Gastroesophageal sphincter (tissue), 4 donors: ENCODE results near the gene WDR33. TPM values are rescaled to one million over a fixed set of nuclear protein-coding genes. Genes with fewer than 3 reads are reported as not detected.
A peak's percentile ranks its signal among the peaks of the same experiment; 100 is the strongest.
"Not testable (repeated sequence)": the region's sequence is repeated elsewhere in the genome, so short reads cannot be mapped to it uniquely, and the experiment has no call there.

Experiments used
- ATAC-seq: fragments of 150-250 bp; one replicate; pipeline ENCODE4 v1.9.1; 2016; ENCODE audit warnings: mild to moderate bottlenecking, moderate library complexity
- H3K27ac ChIP-seq, 4 donors: fragments of 200-600 bp; sonication (generic) in 3 of 4; 1 replicate in 3 of 4; 2 replicates in 1 of 4; pipeline ENCODE4 v1.5.1; 2016 to 2019
- H3K27me3 ChIP-seq: fragments of 200-600 bp; sonication (generic); one replicate; pipeline ENCODE4 v1.5.1; 2019
- H3K36me3 ChIP-seq, 2 donors: fragments of 200-600 bp; sonication (generic); one replicate each; pipeline ENCODE4 v1.5.1; 2019; ENCODE audit warnings: control low read depth in 1 of 2
- H3K4me1 ChIP-seq, 3 donors: fragments of 200-600 bp; sonication (generic); 1 replicate in 2 of 3; 2 replicates in 1 of 3; pipeline ENCODE4 v1.5.1; 2016 to 2019; ENCODE audit warnings: control low read depth in 2 of 3
- H3K4me3 ChIP-seq, 2 donors: fragments of 200-600 bp; sonication (generic); one replicate each; pipeline ENCODE4 v1.5.1; 2019; ENCODE audit warnings: mild to moderate bottlenecking in 1 of 2, moderate library complexity in 1 of 2
- H3K9me3 ChIP-seq, 3 donors: fragments of 200-600 bp; sonication (generic); one replicate each; pipeline ENCODE4 v1.5.1; 2017 to 2019; ENCODE audit warnings: control low read depth in 2 of 3
- EP300 ChIP-seq: sonication (generic); formaldehyde crosslinking; IDR thresholded peaks from one replicate; pipeline ENCODE4 v1.6.1; 2017; ENCODE audit warnings: antibody characterized with exemption, mild to moderate bottlenecking
- POLR2A ChIP-seq, 2 donors: fragments of 450-650 bp; IDR thresholded peaks; one replicate each; pipeline ENCODE4 v1.6.1; 2017; ENCODE audit warnings: antibody characterized with exemption in 2 of 2, mild to moderate bottlenecking in 2 of 2, moderate library complexity in 1 of 2
- POLR2AphosphoS5 ChIP-seq: sonication (generic); formaldehyde crosslinking; IDR thresholded peaks from one replicate; pipeline ENCODE4 v1.6.1; 2017; ENCODE audit warnings: antibody characterized with exemption
- WGBS, 2 donors: methylation state at CpG; one replicate each; pipeline ENCODE4 v1.1.5; 2018; ENCODE audit warnings: low coverage in 1 of 2; 5-methylcytosine and 5-hydroxymethylcytosine counted together
- total RNA-seq, 4 donors: library from RNA; depleted of rRNA; stranded (reverse); fragments of >200 nt; gene quantifications; one replicate each; pipeline ENCODE4 v1.1.0, GENCODE V29; 2016
- TF ChIP-seq, protein P1 (sequence below), 4 experiments: fragments of 200-600 bp in 2 of 4; fragments of 450-650 bp in 2 of 4; sonication (generic) in 1 of 4; IDR thresholded peaks; one replicate each; pipeline ENCODE4 v1.5.1; 2017 to 2019; ENCODE audit warnings: antibody characterized with exemption in 4 of 4, mild to moderate bottlenecking in 2 of 4, moderate library complexity in 2 of 4

The WDR33 gene
- total RNA-seq, 4 donors from 2014 or later: 34.9 to 64.6 (median 43.2) TPM

DNA sequence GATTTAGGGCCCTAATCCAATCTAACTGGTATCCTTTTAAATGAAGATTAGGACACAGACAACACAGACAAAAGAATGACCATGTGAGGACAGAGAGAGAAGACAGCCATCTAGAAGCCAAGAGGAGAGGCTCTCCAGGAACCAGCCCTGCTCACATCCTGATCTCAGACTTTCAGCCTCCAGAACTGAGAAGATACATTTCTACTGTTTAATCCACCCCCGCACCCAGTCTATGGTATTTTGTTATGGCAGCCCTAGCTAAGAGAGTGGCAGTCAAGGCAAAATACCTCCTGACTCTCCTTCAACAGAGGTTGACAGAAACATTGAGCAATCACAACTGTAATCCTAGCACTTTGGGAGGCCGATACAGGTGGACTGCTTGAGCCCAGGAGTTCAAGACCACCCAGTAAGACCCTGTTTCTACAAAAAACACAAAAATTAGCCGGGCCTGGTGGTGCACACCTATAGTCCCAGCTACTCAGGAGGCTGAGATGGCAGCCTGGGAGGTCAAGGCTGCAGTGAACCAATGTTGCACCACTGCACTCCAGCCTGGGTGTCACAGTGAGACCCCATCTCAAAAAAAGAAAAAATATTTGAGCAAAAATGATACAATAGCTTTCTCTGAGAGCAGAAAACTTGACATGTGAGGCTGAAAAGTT is 34.7 kb downstream of the WDR33 start:
- WGBS, 2 donors: 100% methylated on average over 1 of the region's 3 CpGs
- Histone ChIP-seq H3K4me3 (no peak overlapping the region), H3K9me3 (no peaks in the 10 kb centered on the region), H3K27me3 (no peaks in the 10 kb centered on the region), H3K27ac (no peak overlapping the region), H3K4me1 (peaks cover 0 to 51% (median 0%) of the 10 kb centered on the region in 3 donors), H3K36me3 (no peaks in the 10 kb centered on the region)
- ATAC-seq: peak; percentile 16
- TF ChIP-seq EP300 (no peak), POLR2AphosphoS5 (no peak), POLR2A (IDR thresholded peaks at IDR 0.05) (no peak)
- TF ChIP-seq, protein P1, sequence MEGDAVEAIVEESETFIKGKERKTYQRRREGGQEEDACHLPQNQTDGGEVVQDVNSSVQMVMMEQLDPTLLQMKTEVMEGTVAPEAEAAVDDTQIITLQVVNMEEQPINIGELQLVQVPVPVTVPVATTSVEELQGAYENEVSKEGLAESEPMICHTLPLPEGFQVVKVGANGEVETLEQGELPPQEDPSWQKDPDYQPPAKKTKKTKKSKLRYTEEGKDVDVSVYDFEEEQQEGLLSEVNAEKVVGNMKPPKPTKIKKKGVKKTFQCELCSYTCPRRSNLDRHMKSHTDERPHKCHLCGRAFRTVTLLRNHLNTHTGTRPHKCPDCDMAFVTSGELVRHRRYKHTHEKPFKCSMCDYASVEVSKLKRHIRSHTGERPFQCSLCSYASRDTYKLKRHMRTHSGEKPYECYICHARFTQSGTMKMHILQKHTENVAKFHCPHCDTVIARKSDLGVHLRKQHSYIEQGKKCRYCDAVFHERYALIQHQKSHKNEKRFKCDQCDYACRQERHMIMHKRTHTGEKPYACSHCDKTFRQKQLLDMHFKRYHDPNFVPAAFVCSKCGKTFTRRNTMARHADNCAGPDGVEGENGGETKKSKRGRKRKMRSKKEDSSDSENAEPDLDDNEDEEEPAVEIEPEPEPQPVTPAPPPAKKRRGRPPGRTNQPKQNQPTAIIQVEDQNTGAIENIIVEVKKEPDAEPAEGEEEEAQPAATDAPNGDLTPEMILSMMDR (IDR thresholded peaks at IDR 0.05): no peak

DNA sequence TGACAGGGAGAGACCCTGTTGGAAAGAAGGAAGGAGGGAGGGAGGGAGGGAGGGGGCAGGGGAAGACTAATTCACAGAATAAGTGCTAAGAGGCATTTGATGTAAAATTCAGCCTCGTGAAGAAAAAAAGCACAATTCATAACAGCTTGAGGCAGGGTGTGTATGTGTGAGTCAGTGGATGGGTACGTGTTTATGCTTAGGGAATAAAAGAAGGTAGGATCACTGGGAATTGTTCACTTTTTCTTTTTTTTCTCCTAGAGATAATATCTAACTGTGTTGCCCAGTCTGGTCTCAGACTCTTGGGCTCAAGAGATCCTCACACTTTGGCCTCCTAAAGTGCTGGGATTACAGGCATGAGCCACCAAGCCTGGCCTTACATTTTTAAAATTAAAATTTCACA is 39.2 kb downstream of the WDR33 start:
- Histone ChIP-seq H3K9me3 (no peaks in the 10 kb centered on the region), H3K27me3 (no peaks in the 10 kb centered on the region), H3K36me3 (peaks cover 0 to 39% of the 10 kb centered on the region in 2 donors), H3K27ac (no peak overlapping the region), H3K4me3 (no peak overlapping the region), H3K4me1 (peaks cover 0 to 52% (median 0%) of the 10 kb centered on the region in 3 donors)
- 43 to 50% methylated on average over 2 of the region's 2 CpGs for WGBS, 2 donors
- TF ChIP-seq, protein P1 (IDR thresholded peaks at IDR 0.05): no peak
- TF ChIP-seq POLR2A (IDR thresholded peaks at IDR 0.05) (no peak), EP300 (no peak), POLR2AphosphoS5 (no peak)
- ATAC-seq: no peak

DNA sequence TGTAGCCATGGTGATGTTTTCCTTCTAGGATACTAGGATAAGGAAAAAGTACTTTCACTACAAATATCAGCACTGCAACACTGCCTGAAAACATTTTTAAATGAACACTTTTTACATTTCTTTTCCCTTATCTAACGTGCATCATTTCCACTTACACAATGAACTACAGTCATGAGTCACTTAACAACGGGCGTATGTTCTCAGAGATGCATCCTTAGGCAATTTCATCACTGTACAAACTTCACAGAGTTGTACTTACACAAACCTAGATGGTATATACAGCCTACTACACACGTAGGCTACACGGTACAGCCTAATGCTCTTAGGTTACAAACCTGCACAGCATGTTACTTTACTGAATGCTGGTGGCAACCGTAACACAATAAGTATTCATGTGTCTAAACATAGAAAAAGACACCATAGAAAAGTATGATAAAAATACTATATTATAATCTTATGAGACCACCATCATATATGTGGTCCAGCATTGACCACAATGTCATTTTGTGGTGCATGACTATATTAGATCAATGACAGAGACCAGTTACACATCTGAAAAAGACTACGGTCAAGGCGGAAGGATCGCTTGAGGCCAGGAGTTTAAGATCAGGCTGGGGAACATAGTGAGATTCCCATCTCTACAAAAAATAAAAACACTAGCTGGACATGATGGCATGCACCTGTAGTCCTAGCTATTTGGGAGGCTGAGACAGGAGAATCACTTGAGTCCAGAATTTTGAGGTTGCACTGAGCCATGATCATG is 39.8 kb downstream of the WDR33 start:
- Histone ChIP-seq H3K4me3 (no peak overlapping the region), H3K36me3 (peaks cover 0 to 45% of the 10 kb centered on the region in 2 donors), H3K27me3 (no peaks in the 10 kb centered on the region), H3K4me1 (peaks cover 0 to 46% (median 0%) of the 10 kb centered on the region in 3 donors), H3K27ac (no peak overlapping the region), H3K9me3 (no peaks in the 10 kb centered on the region)
- WGBS, 2 donors: 82 to 89% methylated on average over 7 to 9 of the region's 9 CpGs
- ATAC-seq: no peak
- TF ChIP-seq, protein P1 (IDR thresholded peaks at IDR 0.05): no peak
- TF ChIP-seq EP300 (no peak), POLR2AphosphoS5 (no peak), POLR2A (IDR thresholded peaks at IDR 0.05) (no peak)

DNA sequence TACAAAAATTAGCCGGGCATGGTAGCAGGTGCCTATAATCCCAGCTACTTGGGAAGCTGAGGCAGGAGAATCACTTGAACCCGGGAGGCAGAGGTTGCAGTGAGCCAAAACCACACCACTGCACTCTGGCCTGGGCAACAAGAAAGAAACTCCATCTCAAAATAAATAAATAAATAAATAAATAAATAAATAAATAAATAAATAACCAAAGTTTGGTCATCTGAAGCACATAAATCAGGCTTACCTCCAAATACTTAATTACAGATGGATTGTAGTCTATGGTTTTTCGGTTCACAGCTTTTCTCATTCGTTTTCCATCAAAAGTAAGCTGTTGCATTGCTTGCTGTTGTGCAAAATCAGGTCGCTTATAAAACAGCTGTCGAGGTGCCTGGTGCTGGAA is 40.4 kb downstream of the WDR33 start:
- not testable (repeated sequence) for H3K27ac ChIP-seq, H3K4me3 ChIP-seq, H3K27me3 ChIP-seq, ATAC-seq, H3K9me3 ChIP-seq
- 80 to 88% methylated on average over 1 to 6 of the region's 6 CpGs for WGBS, 2 donors
- peaks cover 0 to 40% (median 0%) of the 10 kb centered on the region in 3 donors for H3K4me1 ChIP-seq
- H3K36me3 ChIP-seq: peaks cover 0 to 51% of the 10 kb centered on the region in 2 donors

DNA sequence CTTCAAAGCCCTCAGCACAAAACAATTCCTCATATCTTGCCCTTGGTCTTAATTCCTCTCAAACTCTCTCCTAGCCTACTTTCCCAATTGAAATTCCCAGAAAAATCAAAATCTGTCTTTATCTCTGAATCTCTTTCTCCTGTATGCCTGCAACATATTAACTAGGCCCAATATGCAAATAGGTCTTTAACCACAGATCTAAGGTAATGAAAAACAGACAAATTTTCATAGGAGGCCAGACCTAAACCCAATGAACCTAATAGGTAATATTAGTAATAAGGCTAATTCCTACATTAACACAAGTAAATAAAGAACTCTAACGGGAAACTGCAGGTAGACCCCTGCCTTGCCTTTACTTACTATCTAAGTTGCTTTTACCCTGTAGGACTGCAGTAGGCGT is 41.4 kb downstream of the WDR33 start:
- Histone ChIP-seq H3K27ac (no peak overlapping the region), H3K27me3 (no peaks in the 10 kb centered on the region), H3K9me3 (no peaks in the 10 kb centered on the region), H3K4me1 (peaks cover 0 to 39% (median 0%) of the 10 kb centered on the region in 3 donors), H3K4me3 (no peak overlapping the region), H3K36me3 (peaks cover 5 to 60% of the 10 kb centered on the region in 2 donors)
- WGBS, 2 donors: 90 to 95% methylated on average over 2 of the region's 2 CpGs
- ATAC-seq: no peak
- TF ChIP-seq EP300 (no peak), POLR2AphosphoS5 (no peak), POLR2A (IDR thresholded peaks at IDR 0.05) (no peak)
- TF ChIP-seq, protein P1 (IDR thresholded peaks at IDR 0.05): no peak
